IMR-90 (cell line): ENCODE measurements around the gene CCR5AS.

Experiments used
- ATAC-seq: fragments of 200-7000 bp; cut with Tn5 transposase; 2 replicates; pipeline ENCODE4 v1.9.1; 2020; ENCODE audit warnings: low read depth, mild to moderate bottlenecking, moderate library complexity
- BruUV-seq: library from RNA; stranded (reverse); fragments of 400-500 nt; replicated peaks from 2 replicates; lab custom pipeline; 2021; lab: Mats Ljungman, UMichigan
- CTCF ChIA-PET: fragments of 300-600 bp; formaldehyde crosslinking; extraction: SDS; loops from one replicate; lab custom pipeline; 2021; ENCODE audit warnings: antibody characterized with exemption; lab: Yijun Ruan, JAX
- POLR2A ChIA-PET: fragments of 300-600 bp; sonication (Branson Sonifier 250); formaldehyde crosslinking; loops from one replicate; lab custom pipeline; 2022; ENCODE audit warnings: antibody characterized with exemption; ENCODE audit not compliant: unreplicated experiment; lab: Charles Lee
- DNase-seq: peaks from one replicate; pipeline ENCODE4 v3.0.0; 2013
- H2AFZ ChIP-seq: replicated peaks from 2 replicates; pipeline ENCODE3; 2013; ENCODE audit warnings: low read length, mild to moderate bottlenecking; ENCODE audit not compliant: poor library complexity
- H2AK5ac ChIP-seq: 2 replicates; pipeline ENCODE4 v1.6.1; 2013; ENCODE audit warnings: low read depth, low read length, inconsistent platforms
- H2AK9ac ChIP-seq: replicated peaks from 2 replicates; pipeline ENCODE3; 2013; ENCODE audit warnings: mild to moderate bottlenecking, low read depth, low read length, moderate library complexity; ENCODE audit not compliant: poor library complexity
- H2BK120ac ChIP-seq: 2 replicates; pipeline ENCODE4 v1.6.1; 2013; ENCODE audit warnings: low read depth, low read length, inconsistent platforms
- H2BK15ac ChIP-seq: 3 replicates; pipeline ENCODE4 v1.6.1; 2013; ENCODE audit warnings: low read depth, low read length, inconsistent platforms
- H2BK20ac ChIP-seq: 2 replicates; pipeline ENCODE4 v1.6.1; 2013; ENCODE audit warnings: low read depth, mild to moderate bottlenecking, inconsistent platforms, low read length, moderate library complexity
- H2BK5ac ChIP-seq: 2 replicates; pipeline ENCODE4 v1.6.1; 2013; ENCODE audit warnings: mild to moderate bottlenecking, low read depth, low read length, inconsistent platforms; ENCODE audit not compliant: poor library complexity, severe bottlenecking
- H3K14ac ChIP-seq: replicated peaks from 2 replicates; pipeline ENCODE4 v1.6.1; 2013; ENCODE audit warnings: low read depth, low read length, inconsistent platforms
- H3K18ac ChIP-seq: 2 replicates; pipeline ENCODE4 v1.6.1; 2013; ENCODE audit warnings: low read depth, low read length, control low read depth
- H3K23ac ChIP-seq: 2 replicates; pipeline ENCODE4 v1.6.1; 2013; ENCODE audit warnings: low read depth, low read length, inconsistent platforms
- H3K27ac ChIP-seq: 2 replicates; pipeline ENCODE4 v1.5.1; 2013; ENCODE audit warnings: mild to moderate bottlenecking, control low read depth, low read length; ENCODE audit not compliant: insufficient read depth
- H3K27me3 ChIP-seq: 2 replicates; pipeline ENCODE4 v1.6.1; 2013; ENCODE audit warnings: low read length; ENCODE audit not compliant: control insufficient read depth, insufficient read depth
- H3K36me3 ChIP-seq: 2 replicates; pipeline ENCODE4 v1.6.1; 2013; ENCODE audit warnings: low read length, mixed read lengths; ENCODE audit not compliant: control insufficient read depth, insufficient read depth
- H3K4ac ChIP-seq: 2 replicates; pipeline ENCODE4 v1.6.1; 2013; ENCODE audit warnings: low read depth, low read length, inconsistent platforms
- H3K4me1 ChIP-seq: 2 replicates; pipeline ENCODE4 v1.6.1; 2013; ENCODE audit warnings: low read length, mixed read lengths; ENCODE audit not compliant: control insufficient read depth, insufficient read depth
- H3K4me2 ChIP-seq: 2 replicates; pipeline ENCODE4 v1.6.1; 2013; ENCODE audit warnings: low read depth, mild to moderate bottlenecking, control low read depth, low read length, moderate library complexity
- H3K4me3 ChIP-seq: 2 replicates; pipeline ENCODE4 v1.5.1; 2013; ENCODE audit warnings: low read depth, mild to moderate bottlenecking, control low read depth, low read length, moderate library complexity; ENCODE audit not compliant: insufficient read depth
- H3K56ac ChIP-seq: 2 replicates; pipeline ENCODE4 v1.6.1; 2013; ENCODE audit warnings: low read length, inconsistent platforms; ENCODE audit not compliant: insufficient read depth; ENCODE audit errors: extremely low read depth
- H3K79me1 ChIP-seq, 2 experiments: 2 replicates each; pipeline ENCODE4 v1.6.1; 2013; ENCODE audit warnings: low read length in 2 of 2, inconsistent platforms in 1 of 2, low read depth in 1 of 2
- H3K9ac ChIP-seq: 2 replicates; pipeline ENCODE4 v1.6.1; 2013; ENCODE audit warnings: low read depth, low read length, control low read depth
- H3K9me1 ChIP-seq: 2 replicates; pipeline ENCODE4 v1.6.1; 2013; ENCODE audit warnings: low read length, inconsistent platforms; ENCODE audit not compliant: insufficient read depth
- H3K9me3 ChIP-seq: 2 replicates; pipeline ENCODE4 v1.6.1; 2013; ENCODE audit warnings: low read length; ENCODE audit not compliant: control insufficient read depth, insufficient read depth
- H4K20me1 ChIP-seq: 2 replicates; pipeline ENCODE4 v1.6.1; 2013; ENCODE audit warnings: low read length, inconsistent platforms; ENCODE audit not compliant: insufficient read depth
- H4K5ac ChIP-seq: 2 replicates; pipeline ENCODE4 v1.6.1; 2013; ENCODE audit warnings: mild to moderate bottlenecking, low read depth, low read length, control low read depth
- H4K8ac ChIP-seq, 2 experiments: 2 replicates each; pipeline ENCODE4 v1.6.1; 2013; ENCODE audit warnings: low read depth in 2 of 2, low read length in 2 of 2, control low read depth in 1 of 2, inconsistent platforms in 1 of 2
- H4K91ac ChIP-seq: 2 replicates; pipeline ENCODE4 v1.6.1; 2013; ENCODE audit warnings: low read depth, low read length, inconsistent platforms; ENCODE audit not compliant: insufficient read depth
- CEBPB ChIP-seq: IDR thresholded peaks from 2 replicates; pipeline ENCODE4 v1.6.1; 2012; ENCODE audit warnings: low read depth, low read length, improper control_type of control experiment
- CHD1 ChIP-seq: IDR thresholded peaks from 2 replicates; pipeline ENCODE4 v1.6.1; 2012; ENCODE audit warnings: low read depth, low read length, improper control_type of control experiment
- FOS ChIP-seq: fragments of 150-350 bp; IDR thresholded peaks from 2 replicates; pipeline ENCODE4 v1.6.1; 2016; ENCODE audit warnings: low read depth, low read length
- MAFK ChIP-seq: IDR thresholded peaks from 2 replicates; pipeline ENCODE4 v1.6.1; 2012; ENCODE audit warnings: low read depth, low read length, improper control_type of control experiment
- MXI1 ChIP-seq: IDR thresholded peaks from 2 replicates; pipeline ENCODE4 v1.6.1; 2012; ENCODE audit warnings: low read depth, mild to moderate bottlenecking, low read length, moderate library complexity, borderline replicate concordance
- NFE2L2 ChIP-seq: fragments of 150-350 bp; IDR thresholded peaks from 2 replicates; pipeline ENCODE4 v1.6.1; 2016; ENCODE audit warnings: low read depth, mild to moderate bottlenecking, low read length
- POLR2A ChIP-seq: IDR thresholded peaks from 2 replicates; pipeline ENCODE4 v1.6.1; 2012; ENCODE audit warnings: mild to moderate bottlenecking, low read depth, low read length
- RAD21 ChIP-seq: IDR thresholded peaks from 2 replicates; pipeline ENCODE4 v1.6.1; 2012; ENCODE audit warnings: low read length, improper control_type of control experiment
- RCOR1 ChIP-seq: IDR thresholded peaks from 2 replicates; pipeline ENCODE4 v1.6.1; 2012; ENCODE audit warnings: mild to moderate bottlenecking, low read length, improper control_type of control experiment; ENCODE audit not compliant: insufficient replicate concordance
- RFX5 ChIP-seq: IDR thresholded peaks from 2 replicates; pipeline ENCODE4 v1.8.0; 2012; ENCODE audit warnings: low read depth, mild to moderate bottlenecking, low read length, moderate library complexity
- WGBS, 2 experiments: methylation state at CpG; one replicate each; pipeline versions ENCODE4 v1.1.5 to v1.1.7; 2013; ENCODE audit warnings: missing lambda C conversion rate in 2 of 2; ENCODE audit not compliant: insufficient read length in 1 of 2; ENCODE audit errors: extremely low coverage in 2 of 2; 5-methylcytosine and 5-hydroxymethylcytosine counted together
- dilution Hi-C: fragments of 300-500 bp; cut with HindIII; formaldehyde crosslinking; loops from one replicate; pipeline ENCODE4 v1.14.3; 2018; ENCODE audit warnings: low sequenced_read_pairs; ENCODE audit not compliant: unreplicated experiment
- in situ Hi-C: fragments of 300-500 bp; cut with MboI; formaldehyde crosslinking; loops from 3 replicates; pipeline ENCODE4 v1.14.3; 2019; ENCODE audit warnings: low sequenced_read_pairs, inconsistent platforms, mixed read lengths
- intact Hi-C: fragments of 100-400 bp; cut with micrococcal nuclease; formaldehyde crosslinking; loops from 2 replicates; pipeline ENCODE4 v1.10.0; 2022
- TF ChIP-seq, protein P1 (sequence below): fragments of 150-350 bp; IDR thresholded peaks from 2 replicates; pipeline ENCODE4 v1.6.1; 2016; ENCODE audit warnings: low read depth, mild to moderate bottlenecking, low read length, moderate library complexity, borderline replicate concordance
- TF ChIP-seq, protein P2 (sequence below): fragments of 150-350 bp; IDR thresholded peaks from 2 replicates; pipeline ENCODE4 v1.6.1; 2017; ENCODE audit warnings: mild to moderate bottlenecking, antibody characterized with exemption, low read length, low read depth
- TF ChIP-seq, protein P3 (sequence below): conservative IDR thresholded peaks from 2 replicates; pipeline ENCODE4 v1.5.1; 2012; ENCODE audit warnings: mild to moderate bottlenecking, low read depth, low read length, improper control_type of control experiment

The CCR5AS gene

DNA sequence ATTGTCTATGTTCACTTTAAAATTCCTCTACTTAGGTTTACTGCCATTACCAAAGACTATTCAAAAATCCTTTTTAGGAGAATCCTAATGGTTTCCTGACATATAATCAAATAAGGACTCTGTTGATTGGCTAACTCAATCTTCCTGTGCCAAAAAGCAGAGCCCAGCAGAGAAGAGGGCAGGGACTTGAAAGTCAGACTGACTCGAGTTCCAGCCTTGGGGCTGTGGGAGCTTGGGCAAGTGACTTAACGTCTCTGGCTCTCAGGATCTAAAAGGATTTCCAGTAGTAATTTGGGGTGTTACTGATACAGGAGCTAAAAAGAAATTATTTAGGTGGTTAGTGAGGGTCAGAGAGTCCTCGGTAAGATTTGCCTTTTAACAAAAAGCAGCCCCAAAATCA, 25.2 kb downstream of the CCR5AS start:
- no peak overlapping the region for H2BK5ac ChIP-seq
- peaks cover 36% of the 10 kb centered on the region for H3K27me3 ChIP-seq
- H3K23ac ChIP-seq = no peak overlapping the region
- no TSS peak for BruUV-seq
- peaks cover 4% of the 10 kb centered on the region for H3K9me1 ChIP-seq
- no peak overlapping the region for H4K8ac ChIP-seq
- DNase-seq (no peak), ATAC-seq (no peak)
- no peak overlapping the region for H3K4me2 ChIP-seq
- H2AFZ ChIP-seq = no peak overlapping the region
- H3K27ac ChIP-seq = no peak overlapping the region
- H2BK15ac ChIP-seq = no peak overlapping the region
- H3K79me1 ChIP-seq = no peaks in the 10 kb centered on the region
- no peak overlapping the region for H3K18ac ChIP-seq
- intact Hi-C loops (no loop called here), dilution Hi-C loops (no loop called here), in situ Hi-C loops (no loop called here)
- no peak overlapping the region for H3K4ac ChIP-seq
- no CpG with 5 or more reads among the region's 3 CpGs for WGBS, 2 experiments
- no peak overlapping the region for H3K14ac ChIP-seq
- ChIA-PET POLR2A (no interaction called here), CTCF (no interaction called here)
- H4K91ac ChIP-seq = no peak overlapping the region
- H3K36me3 ChIP-seq = no peaks in the 10 kb centered on the region
- H3K56ac ChIP-seq = no peak overlapping the region
- H3K9ac ChIP-seq = no peak overlapping the region
- no peak overlapping the region for H3K4me3 ChIP-seq
- TF ChIP-seq CHD1 (no peak), FOS (no peak), POLR2A (no peak), MXI1 (no peak), MAFK (no peak), RFX5 (no peak), RAD21 (no peak), RCOR1 (no peak), CEBPB (no peak), NFE2L2 (no peak)
- TF ChIP-seq, protein P1, sequence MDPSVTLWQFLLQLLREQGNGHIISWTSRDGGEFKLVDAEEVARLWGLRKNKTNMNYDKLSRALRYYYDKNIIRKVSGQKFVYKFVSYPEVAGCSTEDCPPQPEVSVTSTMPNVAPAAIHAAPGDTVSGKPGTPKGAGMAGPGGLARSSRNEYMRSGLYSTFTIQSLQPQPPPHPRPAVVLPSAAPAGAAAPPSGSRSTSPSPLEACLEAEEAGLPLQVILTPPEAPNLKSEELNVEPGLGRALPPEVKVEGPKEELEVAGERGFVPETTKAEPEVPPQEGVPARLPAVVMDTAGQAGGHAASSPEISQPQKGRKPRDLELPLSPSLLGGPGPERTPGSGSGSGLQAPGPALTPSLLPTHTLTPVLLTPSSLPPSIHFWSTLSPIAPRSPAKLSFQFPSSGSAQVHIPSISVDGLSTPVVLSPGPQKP = no peak
- TF ChIP-seq, protein P2, sequence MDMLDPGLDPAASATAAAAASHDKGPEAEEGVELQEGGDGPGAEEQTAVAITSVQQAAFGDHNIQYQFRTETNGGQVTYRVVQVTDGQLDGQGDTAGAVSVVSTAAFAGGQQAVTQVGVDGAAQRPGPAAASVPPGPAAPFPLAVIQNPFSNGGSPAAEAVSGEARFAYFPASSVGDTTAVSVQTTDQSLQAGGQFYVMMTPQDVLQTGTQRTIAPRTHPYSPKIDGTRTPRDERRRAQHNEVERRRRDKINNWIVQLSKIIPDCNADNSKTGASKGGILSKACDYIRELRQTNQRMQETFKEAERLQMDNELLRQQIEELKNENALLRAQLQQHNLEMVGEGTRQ = no peak
- TF ChIP-seq, protein P3, sequence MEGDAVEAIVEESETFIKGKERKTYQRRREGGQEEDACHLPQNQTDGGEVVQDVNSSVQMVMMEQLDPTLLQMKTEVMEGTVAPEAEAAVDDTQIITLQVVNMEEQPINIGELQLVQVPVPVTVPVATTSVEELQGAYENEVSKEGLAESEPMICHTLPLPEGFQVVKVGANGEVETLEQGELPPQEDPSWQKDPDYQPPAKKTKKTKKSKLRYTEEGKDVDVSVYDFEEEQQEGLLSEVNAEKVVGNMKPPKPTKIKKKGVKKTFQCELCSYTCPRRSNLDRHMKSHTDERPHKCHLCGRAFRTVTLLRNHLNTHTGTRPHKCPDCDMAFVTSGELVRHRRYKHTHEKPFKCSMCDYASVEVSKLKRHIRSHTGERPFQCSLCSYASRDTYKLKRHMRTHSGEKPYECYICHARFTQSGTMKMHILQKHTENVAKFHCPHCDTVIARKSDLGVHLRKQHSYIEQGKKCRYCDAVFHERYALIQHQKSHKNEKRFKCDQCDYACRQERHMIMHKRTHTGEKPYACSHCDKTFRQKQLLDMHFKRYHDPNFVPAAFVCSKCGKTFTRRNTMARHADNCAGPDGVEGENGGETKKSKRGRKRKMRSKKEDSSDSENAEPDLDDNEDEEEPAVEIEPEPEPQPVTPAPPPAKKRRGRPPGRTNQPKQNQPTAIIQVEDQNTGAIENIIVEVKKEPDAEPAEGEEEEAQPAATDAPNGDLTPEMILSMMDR = no peak
- no peak overlapping the region for H4K5ac ChIP-seq
- no peaks in the 10 kb centered on the region for H3K9me3 ChIP-seq
- H3K4me1 ChIP-seq = no peaks in the 10 kb centered on the region
- H2AK9ac ChIP-seq = no peak overlapping the region
- H2BK20ac ChIP-seq = no peak overlapping the region
- H2BK120ac ChIP-seq = no peak overlapping the region
- no peak overlapping the region for H2AK5ac ChIP-seq
- no peaks in the 10 kb centered on the region for H4K20me1 ChIP-seq
